Nephron (organoid): Measurements from ENCODE around the gene BDH1.

Experiments
- H3K27ac Mint-ChIP-seq, 3 experiments: 2 replicates each; pipeline ENCODE4 v1.8.0; 2020; ENCODE audit warnings: mixed read lengths in 3 of 3, mild to moderate bottlenecking in 2 of 3, moderate library complexity in 1 of 3
- H3K27me3 Mint-ChIP-seq: 2 replicates; pipeline ENCODE4 v1.8.0; 2021; ENCODE audit warnings: low read depth, mild to moderate bottlenecking, moderate library complexity, mixed read lengths
- H3K36me3 Mint-ChIP-seq: 2 replicates; pipeline ENCODE4 v1.8.0; 2020; ENCODE audit warnings: low read depth, mixed read lengths
- H3K4me1 Mint-ChIP-seq: 2 replicates; pipeline ENCODE4 v1.8.0; 2020; ENCODE audit warnings: mixed read lengths
- H3K4me3 Mint-ChIP-seq, 3 experiments: 2 replicates each; pipeline ENCODE4 v1.8.0; 2020; ENCODE audit warnings: mild to moderate bottlenecking in 3 of 3, mixed read lengths in 3 of 3, moderate library complexity in 2 of 3
- H3K9me3 Mint-ChIP-seq: 2 replicates; pipeline ENCODE4 v1.8.0; 2020; ENCODE audit warnings: mixed read lengths
- TF ChIP-seq, protein P1 (sequence below), 3 experiments: fragments of 200-600 bp; sonication (generic); IDR thresholded peaks; one replicate each; pipeline ENCODE4 v1.5.0; 2021; ENCODE audit warnings: antibody characterized with exemption in 3 of 3; ENCODE audit not compliant: unreplicated experiment in 3 of 3

The BDH1 gene

DNA sequence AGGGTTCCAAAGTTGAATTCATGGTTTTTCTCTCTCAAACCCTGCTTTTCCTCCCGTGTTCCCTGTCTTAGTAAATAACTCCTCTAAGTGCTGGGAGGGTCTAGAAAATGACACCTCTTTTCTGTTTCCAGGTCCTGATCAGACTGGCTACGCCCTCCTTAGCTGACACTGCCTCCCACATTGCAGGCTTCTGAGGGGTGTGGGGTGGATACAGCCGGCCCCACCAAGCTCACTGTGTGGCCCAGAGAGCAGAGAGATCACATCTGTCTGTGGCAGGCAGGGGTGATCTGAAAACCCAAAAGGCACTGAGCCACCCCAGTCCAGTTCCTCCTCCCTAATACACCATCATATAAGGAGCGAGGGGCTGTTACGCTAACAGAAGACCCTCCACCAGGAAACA is 62.7 kb downstream of the BDH1 start:
- peak overlapping the region in 2 of 3 experiments; percentile 31 to 32 for H3K27ac Mint-ChIP-seq
- peaks cover 3% of the 10 kb centered on the region for H3K27me3 Mint-ChIP-seq
- TF ChIP-seq, protein P1, sequence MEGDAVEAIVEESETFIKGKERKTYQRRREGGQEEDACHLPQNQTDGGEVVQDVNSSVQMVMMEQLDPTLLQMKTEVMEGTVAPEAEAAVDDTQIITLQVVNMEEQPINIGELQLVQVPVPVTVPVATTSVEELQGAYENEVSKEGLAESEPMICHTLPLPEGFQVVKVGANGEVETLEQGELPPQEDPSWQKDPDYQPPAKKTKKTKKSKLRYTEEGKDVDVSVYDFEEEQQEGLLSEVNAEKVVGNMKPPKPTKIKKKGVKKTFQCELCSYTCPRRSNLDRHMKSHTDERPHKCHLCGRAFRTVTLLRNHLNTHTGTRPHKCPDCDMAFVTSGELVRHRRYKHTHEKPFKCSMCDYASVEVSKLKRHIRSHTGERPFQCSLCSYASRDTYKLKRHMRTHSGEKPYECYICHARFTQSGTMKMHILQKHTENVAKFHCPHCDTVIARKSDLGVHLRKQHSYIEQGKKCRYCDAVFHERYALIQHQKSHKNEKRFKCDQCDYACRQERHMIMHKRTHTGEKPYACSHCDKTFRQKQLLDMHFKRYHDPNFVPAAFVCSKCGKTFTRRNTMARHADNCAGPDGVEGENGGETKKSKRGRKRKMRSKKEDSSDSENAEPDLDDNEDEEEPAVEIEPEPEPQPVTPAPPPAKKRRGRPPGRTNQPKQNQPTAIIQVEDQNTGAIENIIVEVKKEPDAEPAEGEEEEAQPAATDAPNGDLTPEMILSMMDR (IDR thresholded peaks at IDR 0.05; ENCODE audit: unreplicated experiment in 3 of 3) = no peak
- H3K4me1 Mint-ChIP-seq = peaks cover 57% of the 10 kb centered on the region
- no peaks in the 10 kb centered on the region for H3K9me3 Mint-ChIP-seq
- no peaks in the 10 kb centered on the region for H3K36me3 Mint-ChIP-seq
- H3K4me3 Mint-ChIP-seq = no peak overlapping the region

DNA sequence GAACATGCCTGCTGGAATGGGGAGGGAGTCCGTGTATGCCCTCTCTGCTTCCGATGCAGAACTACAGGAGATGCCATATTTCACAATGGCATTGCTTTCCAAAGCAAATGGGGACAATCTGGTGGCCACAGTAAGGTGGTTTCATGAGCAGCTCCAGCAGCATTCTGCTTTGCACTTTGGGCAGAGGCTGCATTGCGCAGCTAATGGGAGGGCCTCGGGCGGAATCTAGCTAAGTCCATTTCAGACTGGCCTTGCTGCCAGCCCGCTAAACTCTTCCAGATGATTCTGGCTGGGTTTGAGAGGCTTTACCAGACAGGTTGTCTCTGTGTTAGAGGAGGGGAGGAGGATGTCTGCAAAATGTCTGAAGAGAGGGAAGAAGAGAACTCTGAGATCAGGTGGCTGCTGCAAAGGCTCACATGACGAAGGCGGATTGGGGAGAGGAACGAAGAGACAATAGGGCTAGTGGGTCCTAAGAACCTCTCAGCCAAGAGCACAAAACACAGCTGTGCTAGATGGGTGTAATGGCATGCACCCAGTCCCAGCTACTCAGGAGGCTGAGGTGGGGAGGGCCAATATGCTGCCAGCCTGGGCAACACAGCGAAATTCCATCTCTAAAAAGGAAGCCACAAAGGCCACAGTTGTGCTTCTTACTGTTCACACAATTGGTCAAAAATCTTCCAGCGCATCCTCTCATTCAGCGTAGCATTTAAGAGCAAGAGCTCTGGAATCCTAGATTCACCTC is 63.7 kb downstream of the BDH1 start:
- no peak overlapping the region for H3K4me3 Mint-ChIP-seq
- H3K9me3 Mint-ChIP-seq = no peaks in the 10 kb centered on the region
- H3K36me3 Mint-ChIP-seq = no peaks in the 10 kb centered on the region
- H3K27me3 Mint-ChIP-seq = peaks cover 3% of the 10 kb centered on the region
- peak overlapping the region in 2 of 3 experiments; percentile 10 to 62 for H3K27ac Mint-ChIP-seq
- H3K4me1 Mint-ChIP-seq = peaks cover 65% of the 10 kb centered on the region
- TF ChIP-seq, protein P1 (IDR thresholded peaks at IDR 0.05; ENCODE audit: unreplicated experiment in 3 of 3) = no peak

DNA sequence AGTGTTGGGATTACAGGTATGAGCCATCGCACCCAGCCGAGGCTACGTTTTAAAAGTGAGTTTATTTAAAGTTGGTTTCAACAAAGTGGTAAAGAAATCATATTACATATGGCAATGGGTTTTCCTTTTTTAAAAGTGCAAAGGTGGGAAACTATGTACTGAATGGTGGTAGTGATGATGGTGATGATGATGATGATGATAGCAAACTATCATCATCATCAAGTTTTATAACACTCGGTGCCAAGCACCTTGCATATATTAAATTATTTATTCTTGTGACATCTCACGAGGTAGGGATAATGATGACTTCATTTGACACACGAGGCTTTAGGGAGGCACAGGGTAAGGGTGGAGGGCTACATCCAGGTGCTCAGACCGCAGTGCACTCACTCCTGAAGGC is 64.3 kb downstream of the BDH1 start:
- peaks cover 70% of the 10 kb centered on the region for H3K4me1 Mint-ChIP-seq
- H3K9me3 Mint-ChIP-seq = no peaks in the 10 kb centered on the region
- H3K27ac Mint-ChIP-seq = no peak overlapping the region
- no peak overlapping the region for H3K4me3 Mint-ChIP-seq
- peaks cover 3% of the 10 kb centered on the region for H3K27me3 Mint-ChIP-seq
- H3K36me3 Mint-ChIP-seq = no peaks in the 10 kb centered on the region
- TF ChIP-seq, protein P1 (IDR thresholded peaks at IDR 0.05; ENCODE audit: unreplicated experiment in 3 of 3) = no peak

DNA sequence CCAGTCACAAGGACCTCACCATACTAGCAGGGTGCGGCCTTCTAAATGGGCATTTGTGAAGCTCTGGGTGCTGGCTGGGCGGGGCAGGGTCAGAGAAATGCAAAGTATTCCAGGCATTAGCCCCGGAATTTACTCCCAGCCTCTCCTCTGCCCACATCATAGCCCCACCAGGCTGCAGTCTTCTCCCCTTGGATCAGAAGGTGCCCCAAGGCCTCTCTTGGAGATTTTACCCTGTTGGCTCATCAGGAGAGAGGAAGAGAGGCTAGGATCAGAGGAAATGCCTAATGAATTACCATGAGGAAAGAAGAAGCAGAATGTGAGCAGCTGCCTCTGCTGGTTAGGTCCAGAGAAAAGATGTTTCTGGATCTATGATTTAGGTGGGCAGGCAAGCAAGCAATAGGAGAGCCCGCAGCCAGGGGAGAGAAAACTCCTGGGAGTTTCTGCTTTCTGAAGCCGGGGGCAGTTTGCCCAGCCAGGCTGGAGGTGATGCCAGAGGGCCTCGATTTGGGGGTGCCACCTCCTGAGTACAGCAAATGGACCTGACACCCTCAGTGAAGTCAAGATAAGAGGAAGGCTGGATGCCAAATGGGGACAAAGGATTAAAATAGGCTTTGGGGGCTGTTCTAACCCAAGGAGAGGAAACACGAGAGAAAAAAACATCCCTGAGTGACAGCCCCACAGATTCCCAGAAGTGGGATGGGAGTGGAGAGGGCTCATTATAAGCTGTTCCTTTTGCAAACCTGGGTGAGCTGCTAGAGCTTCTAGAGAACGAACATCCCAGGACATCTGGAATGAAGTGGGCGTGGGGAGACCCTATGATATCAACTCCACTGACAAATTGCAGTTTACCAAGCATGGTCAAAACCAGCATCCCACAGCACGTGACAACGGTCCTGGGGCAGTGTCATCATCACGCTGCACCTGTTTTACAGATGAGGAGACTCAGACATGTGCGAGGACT is 65.4 kb downstream of the BDH1 start:
- TF ChIP-seq, protein P1 (IDR thresholded peaks at IDR 0.05; ENCODE audit: unreplicated experiment in 3 of 3) = no peak
- H3K4me3 Mint-ChIP-seq = peak overlapping the region in 2 of 3 experiments; percentile 26 to 31
- H3K36me3 Mint-ChIP-seq = no peaks in the 10 kb centered on the region
- no peaks in the 10 kb centered on the region for H3K9me3 Mint-ChIP-seq
- peaks cover 3% of the 10 kb centered on the region for H3K27me3 Mint-ChIP-seq
- H3K27ac Mint-ChIP-seq = peak overlapping the region; percentile 19 to 81 (median 29)
- peaks cover 71% of the 10 kb centered on the region for H3K4me1 Mint-ChIP-seq

DNA sequence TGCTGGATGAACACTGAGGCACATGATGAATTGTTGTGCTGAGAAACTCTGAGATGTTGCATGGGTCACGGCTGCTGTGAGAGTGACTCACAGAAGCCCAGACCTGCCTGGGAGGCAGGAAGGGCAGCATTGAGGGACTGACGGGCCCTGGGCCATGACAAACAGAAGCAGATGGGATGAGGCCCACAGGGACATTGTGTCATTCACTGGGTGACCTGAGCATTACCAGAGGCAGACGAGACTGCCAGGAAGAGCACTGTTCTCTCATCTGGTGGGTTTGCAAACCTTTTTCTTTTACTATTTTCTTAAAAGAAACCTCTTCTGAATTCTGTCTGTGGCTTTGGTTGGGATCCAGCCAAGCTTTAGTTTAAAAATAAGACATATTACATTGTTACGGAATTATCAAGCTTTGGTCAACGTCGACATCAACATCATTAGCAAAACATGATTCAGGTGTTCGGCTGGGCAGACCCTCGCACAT is 67.8 kb downstream of the BDH1 start:
- no peaks in the 10 kb centered on the region for H3K36me3 Mint-ChIP-seq
- H3K4me1 Mint-ChIP-seq = peaks cover 51% of the 10 kb centered on the region
- no peaks in the 10 kb centered on the region for H3K9me3 Mint-ChIP-seq
- H3K27me3 Mint-ChIP-seq = peaks cover 3% of the 10 kb centered on the region
- H3K4me3 Mint-ChIP-seq = peak overlapping the region in 1 of 3 experiments; percentile 41
- TF ChIP-seq, protein P1 (IDR thresholded peaks at IDR 0.05; ENCODE audit: unreplicated experiment in 3 of 3) = no peak
- peak overlapping the region; percentile 60 to 94 (median 79) for H3K27ac Mint-ChIP-seq
